ENCODE data around the gene GPR42.
"Not testable (repeated sequence)": the region's sequence is repeated elsewhere in the genome, so short reads cannot be mapped to it uniquely, and the experiment has no call there.

The GPR42 gene

GRCh38 chr19:35378356-35378755 lies 7.5 kb downstream of the GPR42 start:
- TF ChIP-seq CTCF (IDR thresholded peaks at IDR 0.05; ENCODE audit: insufficient read depth, low read depth, low read length, missing control alignments) = no peak
- H3K4me3 ChIP-seq (ENCODE audit: low read length) = no peak overlapping the region
- no peak for DNase-seq (ENCODE audit: low read depth)

GRCh38 chr19:35379545-35379944 lies 8.7 kb downstream of the GPR42 start:
- not testable (repeated sequence) for DNase-seq (ENCODE audit: low read depth); H3K4me3 ChIP-seq (ENCODE audit: low read length)

- DNase-seq (ENCODE audit: low read depth) = no peak
- no peak overlapping the region for H3K4me3 ChIP-seq (ENCODE audit: low read length)
- no peak for TF ChIP-seq CTCF (IDR thresholded peaks at IDR 0.05; ENCODE audit: insufficient read depth, low read depth, low read length, missing control alignments)
Measured at GRCh38 chr19:35379992-35380391, 9.1 kb downstream of the GPR42 start.

GRCh38 chr19:35380450-35381124 lies 9.7 kb downstream of the GPR42 start:
- no peak for DNase-seq (ENCODE audit: low read depth)

GRCh38 chr19:35381318-35381717 lies 10.4 kb downstream of the GPR42 start:
- no peak overlapping the region for H3K4me3 ChIP-seq (ENCODE audit: low read length)
- DNase-seq (ENCODE audit: low read depth) = no peak
- TF ChIP-seq CTCF (IDR thresholded peaks at IDR 0.05; ENCODE audit: insufficient read depth, low read depth, low read length, missing control alignments) = no peak

More at GRCh38 chr19:35380450-35381124, 9.7 kb downstream of the GPR42 start:
- TF ChIP-seq CTCF (IDR thresholded peaks at IDR 0.05; ENCODE audit: insufficient read depth, low read depth, low read length, missing control alignments) = no peak
- no peak overlapping the region for H3K4me3 ChIP-seq (ENCODE audit: low read length)

- H3K4me3 ChIP-seq (ENCODE audit: low read length) = no peak overlapping the region
- no peak for TF ChIP-seq CTCF (IDR thresholded peaks at IDR 0.05; ENCODE audit: insufficient read depth, low read depth, low read length, missing control alignments)
- no peak for DNase-seq (ENCODE audit: low read depth)
Measured at GRCh38 chr19:35381926-35382325, 11.1 kb downstream of the GPR42 start.

- TF ChIP-seq CTCF (IDR thresholded peaks at IDR 0.05; ENCODE audit: insufficient read depth, low read depth, low read length, missing control alignments) = no peak
- DNase-seq (ENCODE audit: low read depth) = no peak
- no peak overlapping the region for H3K4me3 ChIP-seq (ENCODE audit: low read length)
Measured at GRCh38 chr19:35383536-35383935, 12.7 kb downstream of the GPR42 start.
